Gastroesophageal sphincter (tissue), 3 donors: ENCODE results near the gene GZF1.

Experiments used
- CTCF ChIP-seq, 4 experiments: fragments of 200-600 bp in 2 of 4; fragments of 450-650 bp in 2 of 4; sonication (generic) in 1 of 4; IDR thresholded peaks; one replicate each; pipeline ENCODE4 v1.5.1; 2017 to 2019; ENCODE audit warnings: antibody characterized with exemption in 4 of 4, mild to moderate bottlenecking in 2 of 4, moderate library complexity in 2 of 4
- EP300 ChIP-seq: sonication (generic); formaldehyde crosslinking; IDR thresholded peaks from one replicate; pipeline ENCODE4 v1.6.1; 2017; ENCODE audit warnings: antibody characterized with exemption, mild to moderate bottlenecking
- POLR2A ChIP-seq, 2 donors: fragments of 450-650 bp; IDR thresholded peaks; one replicate each; pipeline ENCODE4 v1.6.1; 2017; ENCODE audit warnings: antibody characterized with exemption in 2 of 2, mild to moderate bottlenecking in 2 of 2, moderate library complexity in 1 of 2
- POLR2AphosphoS5 ChIP-seq: sonication (generic); formaldehyde crosslinking; IDR thresholded peaks from one replicate; pipeline ENCODE4 v1.6.1; 2017; ENCODE audit warnings: antibody characterized with exemption

- TF ChIP-seq CTCF (IDR thresholded peaks at IDR 0.05), result no peak
- no peak for TF ChIP-seq POLR2A (IDR thresholded peaks at IDR 0.05)
- no peak for TF ChIP-seq EP300
- no peak for TF ChIP-seq POLR2AphosphoS5
Observed at GRCh38 chr20:23344336-23344735, 17.6 kb upstream of the GZF1 start.
